PC-9 (cell line): Measurements from ENCODE around the gene PDP2. TPM values are rescaled to one million over a fixed set of nuclear protein-coding genes. Genes with fewer than 3 reads are reported as not detected.

Experiments
- Bru-seq: library from RNA; stranded (reverse); fragments of 400-500 nt; gene quantifications from one replicate; lab custom pipeline; 2021; lab: Mats Ljungman, UMichigan
- BruChase-seq, 2 experiments: library from RNA; stranded (reverse); fragments of 400-500 nt; gene quantifications; one replicate each; lab custom pipeline; 2021; lab: Mats Ljungman, UMichigan
- BruUV-seq: library from RNA; stranded (reverse); fragments of 400-500 nt; replicated peaks from 2 replicates; lab custom pipeline; 2021; lab: Mats Ljungman, UMichigan
- CTCF ChIA-PET: fragments of 300-600 bp; sonication (Branson Sonifier 250); formaldehyde crosslinking; loops from one replicate; lab custom pipeline; 2022; ENCODE audit warnings: antibody characterized with exemption; lab: Charles Lee
- POLR2A ChIA-PET: fragments of 300-600 bp; sonication (Branson Sonifier 250); formaldehyde crosslinking; loops from one replicate; lab custom pipeline; 2022; ENCODE audit warnings: antibody characterized with exemption; ENCODE audit not compliant: unreplicated experiment; lab: Charles Lee
- DNase-seq, 2 experiments: peaks; one replicate each; pipeline versions ENCODE4 v3.0.0 to v3.0.0-alpha.2; 2015 to 2022; ENCODE audit warnings: mixed read lengths in 1 of 2
- H2AFZ ChIP-seq: fragments of 200-600 bp; sonication (generic); 2 replicates; pipeline ENCODE4 v1.8.1; 2017; ENCODE audit warnings: antibody characterized with exemption
- H3F3A ChIP-seq: fragments of 200-600 bp; sonication (generic); 2 replicates; pipeline ENCODE4 v1.8.1; 2017; ENCODE audit warnings: antibody characterized with exemption, mild to moderate bottlenecking, low read depth; ENCODE audit not compliant: insufficient read depth
- H3K27ac ChIP-seq: fragments of 200-600 bp; sonication (generic); 2 replicates; pipeline ENCODE4 v1.6.1; 2016; ENCODE audit warnings: mixed run types
- H3K27me3 ChIP-seq: fragments of 200-600 bp; sonication (generic); 2 replicates; pipeline ENCODE4 v1.6.1; 2016; ENCODE audit warnings: low read depth, mixed run types; ENCODE audit not compliant: insufficient read depth
- H3K36me3 ChIP-seq: fragments of 200-600 bp; sonication (generic); 2 replicates; pipeline ENCODE4 v1.6.1; 2016; ENCODE audit warnings: low read depth, mixed run types
- H3K4me1 ChIP-seq: fragments of 200-600 bp; sonication (generic); replicated peaks from 2 replicates; pipeline ENCODE4 v1.6.1; 2016; ENCODE audit warnings: mixed run types; ENCODE audit not compliant: insufficient read depth
- H3K4me2 ChIP-seq: fragments of 200-600 bp; sonication (generic); 2 replicates; pipeline ENCODE4 v1.6.1; 2017; ENCODE audit warnings: mixed run types
- H3K4me3 ChIP-seq: fragments of 200-600 bp; sonication (generic); 2 replicates; pipeline ENCODE4 v1.6.1; 2016; ENCODE audit warnings: mixed run types
- H3K79me2 ChIP-seq: fragments of 200-600 bp; sonication (generic); 2 replicates; pipeline ENCODE4 v1.6.1; 2017; ENCODE audit warnings: low read depth, mixed run types
- H3K9me2 ChIP-seq: fragments of 200-600 bp; sonication (generic); 2 replicates; pipeline ENCODE4 v1.8.1; 2017; ENCODE audit warnings: mild to moderate bottlenecking; ENCODE audit not compliant: insufficient read depth
- H3K9me3 ChIP-seq: fragments of 200-600 bp; sonication (generic); 2 replicates; pipeline ENCODE4 v1.8.1; 2016; ENCODE audit warnings: low read depth; ENCODE audit not compliant: insufficient read depth
- H4K20me1 ChIP-seq: fragments of 200-600 bp; sonication (generic); 2 replicates; pipeline ENCODE4 v1.8.1; 2017; ENCODE audit not compliant: insufficient read depth
- CTCF ChIP-seq: fragments of 200-600 bp; sonication (generic); conservative IDR thresholded peaks from 2 replicates; pipeline ENCODE4 v1.6.1; 2017; ENCODE audit warnings: mixed run types, antibody characterized with exemption, mild to moderate bottlenecking, moderate library complexity
- EZH2 ChIP-seq: fragments of 200-600 bp; sonication (generic); IDR thresholded peaks from 2 replicates; pipeline ENCODE4 v1.8.0; 2017; ENCODE audit warnings: antibody characterized with exemption, low read depth
- intact Hi-C: fragments of 100-400 bp; cut with micrococcal nuclease; formaldehyde crosslinking; loops from one replicate; pipeline ENCODE4 v1.10.0; 2022; ENCODE audit not compliant: unreplicated experiment
- long read RNA-seq: library from polyadenylated mRNA; stranded (forward); transcript quantifications from one replicate; pipeline ENCODE4 v2.0.0, GENCODE V29; 2022
- total RNA-seq: library from RNA; stranded (reverse); gene quantifications from 2 replicates; pipeline ENCODE4 v1.2.3, GENCODE V29; 2021

PDP2 gene
- total RNA-seq (17.4 and 21.6 TPM in 2 replicates), Bru-seq, nascent RNA (percentile 64 among the genes with signal in this experiment), BruChase-seq, experiment 1, labeled RNA remaining after a 2-hour chase (percentile 88 among the genes with signal in this experiment), BruChase-seq, experiment 2, labeled RNA remaining after a 6-hour chase (percentile 79 among the genes with signal in this experiment)
- long read RNA-seq, partial matches to known transcripts, result 0 of 8 reads
- long read RNA-seq, other reads (novel, unspliced or antisense), result 7 of 8 reads

- H3K9me2 ChIP-seq, result no peaks in the 10 kb centered on the region
- H3K27ac ChIP-seq, result no peak within 1 kb of the TSS
- intact Hi-C loops, result loop anchor here (5.0 kb wide), 1 partner anchor 218 kb away; no protein-coding TSS in a partner anchor
- H3K4me3 ChIP-seq, result peak within 1 kb of the TSS; percentile 99
- peak; percentile 86 to 95 for DNase-seq
- H4K20me1 ChIP-seq, result no peaks in the 10 kb centered on the region
- H3F3A ChIP-seq, result peaks cover 5% of the 10 kb centered on the region; the same call in 1 of the 2 replicates
- POLR2A ChIA-PET, result interaction anchor here (0.5 to 0.7 kb wide), 5 partner anchors 13 to 369 kb away, joined by 3 to 17 read pairs (median 3); no protein-coding TSS in a partner anchor
- H3K36me3 ChIP-seq, result peaks cover 8% of the 10 kb centered on the region; the same call in 1 of the 2 replicates
- H3K4me1 ChIP-seq, result peaks cover 13% of the 10 kb centered on the region; the same call in 1 of the 2 replicates
- TF ChIP-seq CTCF (no peak), EZH2 (no peak)
- peak within 1 kb of the TSS; percentile 98 for H2AFZ ChIP-seq
- no TSS peak for BruUV-seq
- peaks cover 18% of the 10 kb centered on the region for H3K79me2 ChIP-seq
- CTCF ChIA-PET, result interaction anchor here (0.5 to 1.1 kb wide), 3 partner anchors 12 to 272 kb away, joined by 3 to 10 read pairs (median 4); no protein-coding TSS in a partner anchor
- peak within 1 kb of the TSS; percentile 91 for H3K4me2 ChIP-seq
- no peaks in the 10 kb centered on the region for H3K27me3 ChIP-seq
- no peaks in the 10 kb centered on the region for H3K9me3 ChIP-seq
Observed at GRCh38 chr16:66880288-66881013, at the start of gene PDP2. TSS of gene PDP2 (plus strand) at chr16:66880515. CDS start at chr16:66884285, 3,770 bp downstream.

- Histone ChIP-seq H3K4me1 (peaks cover 36% of the 10 kb centered on the region), H3K4me2 (peak overlapping the region; percentile 71), H3K79me2 (peaks cover 30% of the 10 kb centered on the region), H4K20me1 (peaks cover 4% of the 10 kb centered on the region; the same call in 1 of the 2 replicates), H3F3A (peaks cover 28% of the 10 kb centered on the region), H2AFZ (no peak overlapping the region), H3K4me3 (peak overlapping the region; percentile 27; the same call in 1 of the 2 replicates), H3K36me3 (peaks cover 5% of the 10 kb centered on the region; the same call in 1 of the 2 replicates), H3K9me3 (no peaks in the 10 kb centered on the region), H3K27ac (peak overlapping the region; percentile 61), H3K9me2 (no peaks in the 10 kb centered on the region), H3K27me3 (no peaks in the 10 kb centered on the region)
- BruUV-seq, result no TSS peak
- intact Hi-C loops, result no loop called here
- TF ChIP-seq EZH2 (no peak), CTCF (no peak)
- ChIA-PET POLR2A (no interaction called here), CTCF (no interaction called here)
- no peak for DNase-seq
Observed at GRCh38 chr16:66832190-66832589, 48.1 kb upstream of the PDP2 start.

- H2AFZ ChIP-seq, result peak overlapping the region; percentile 65
- H3K9me2 ChIP-seq, result no peaks in the 10 kb centered on the region
- no peaks in the 10 kb centered on the region for H3K9me3 ChIP-seq
- peaks cover 28% of the 10 kb centered on the region for H3F3A ChIP-seq
- peak overlapping the region; percentile 71 for H3K4me2 ChIP-seq
- intact Hi-C loops, result no loop called here
- no peak for TF ChIP-seq EZH2
- ChIA-PET CTCF (no interaction called here), POLR2A (no interaction called here)
- peak in 1 of 2 experiments; percentile 80 for DNase-seq
- BruUV-seq, result no TSS peak
- no peaks in the 10 kb centered on the region for H3K27me3 ChIP-seq
- H4K20me1 ChIP-seq, result peaks cover 4% of the 10 kb centered on the region; the same call in 1 of the 2 replicates
- peak overlapping the region; percentile 61 for H3K27ac ChIP-seq
- H3K4me3 ChIP-seq, result peak overlapping the region; percentile 27
- peaks cover 26% of the 10 kb centered on the region for H3K79me2 ChIP-seq
- no peaks in the 10 kb centered on the region for H3K36me3 ChIP-seq
- H3K4me1 ChIP-seq, result peaks cover 36% of the 10 kb centered on the region
Observed at GRCh38 chr16:66832661-66833305, 47.5 kb upstream of the PDP2 start.
